C4-2B (cell line): Measurements from ENCODE around the gene CUX1.

Source experiments
- CTCF ChIP-seq: fragments of 450-650 bp; conservative IDR thresholded peaks from 2 replicates; pipeline ENCODE4 v1.5.1; 2017; ENCODE audit warnings: mild to moderate bottlenecking
- ZFX ChIP-seq: fragments of 450-650 bp; IDR thresholded peaks from 2 replicates; pipeline ENCODE4 v1.6.1; 2017

GRCh38 chr7:102080434-102081243 is 263.2 kb downstream of the CUX1 start:
- TF ChIP-seq CTCF: no peak
- TF ChIP-seq ZFX: no peak
